Astrocyte of the spinal cord (primary cell): ENCODE measurements around the gene MAGI1.
A peak's percentile ranks its signal among the peaks of the same experiment; 100 is the strongest.

Experiments used
- DNase-seq: peaks from one replicate; pipeline ENCODE4 v3.0.0; 2011; ENCODE audit warnings: low read depth, low spot score
- H3K4me3 ChIP-seq: 2 replicates; pipeline ENCODE4 v1.5.1; 2011; ENCODE audit warnings: low read depth, mild to moderate bottlenecking, low read length, moderate library complexity
- in situ Hi-C: cut with HindIII; loops from 2 replicates; pipeline ENCODE4 v1.10.0; 2017; ENCODE audit warnings: low sequenced_read_pairs
- TF ChIP-seq, protein P1 (sequence below): IDR thresholded peaks from 2 replicates; pipeline ENCODE4 v1.5.1; 2012; ENCODE audit warnings: low read depth, mild to moderate bottlenecking, low read length, inconsistent platforms

Gene MAGI1

GRCh38 chr3:65875393-65876027 lies 163.2 kb downstream of the MAGI1 start:
- TF ChIP-seq, protein P1, sequence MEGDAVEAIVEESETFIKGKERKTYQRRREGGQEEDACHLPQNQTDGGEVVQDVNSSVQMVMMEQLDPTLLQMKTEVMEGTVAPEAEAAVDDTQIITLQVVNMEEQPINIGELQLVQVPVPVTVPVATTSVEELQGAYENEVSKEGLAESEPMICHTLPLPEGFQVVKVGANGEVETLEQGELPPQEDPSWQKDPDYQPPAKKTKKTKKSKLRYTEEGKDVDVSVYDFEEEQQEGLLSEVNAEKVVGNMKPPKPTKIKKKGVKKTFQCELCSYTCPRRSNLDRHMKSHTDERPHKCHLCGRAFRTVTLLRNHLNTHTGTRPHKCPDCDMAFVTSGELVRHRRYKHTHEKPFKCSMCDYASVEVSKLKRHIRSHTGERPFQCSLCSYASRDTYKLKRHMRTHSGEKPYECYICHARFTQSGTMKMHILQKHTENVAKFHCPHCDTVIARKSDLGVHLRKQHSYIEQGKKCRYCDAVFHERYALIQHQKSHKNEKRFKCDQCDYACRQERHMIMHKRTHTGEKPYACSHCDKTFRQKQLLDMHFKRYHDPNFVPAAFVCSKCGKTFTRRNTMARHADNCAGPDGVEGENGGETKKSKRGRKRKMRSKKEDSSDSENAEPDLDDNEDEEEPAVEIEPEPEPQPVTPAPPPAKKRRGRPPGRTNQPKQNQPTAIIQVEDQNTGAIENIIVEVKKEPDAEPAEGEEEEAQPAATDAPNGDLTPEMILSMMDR: no peak
- no peak for DNase-seq
- in situ Hi-C loops: no loop called here
- H3K4me3 ChIP-seq: no peak overlapping the region

DNA sequence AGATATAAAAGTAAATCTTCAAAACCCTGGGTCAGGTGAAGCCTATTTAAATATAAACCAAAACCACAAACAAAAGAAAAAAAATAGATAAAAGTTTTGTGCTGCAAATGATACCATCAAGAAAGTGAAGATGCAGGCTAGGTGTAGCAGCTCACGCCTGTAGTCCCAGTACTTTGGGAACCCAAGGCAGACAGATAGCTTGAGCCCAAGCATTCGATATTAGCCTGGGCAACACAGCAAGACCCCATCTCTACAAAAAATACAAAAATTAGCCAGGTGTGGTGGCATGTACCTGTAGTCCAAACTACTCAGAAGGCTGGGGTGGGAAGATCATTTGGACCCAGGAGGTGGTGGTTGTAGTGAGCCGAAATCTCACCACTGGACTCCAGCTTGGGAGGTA lies 164.8 kb downstream of the MAGI1 start:
- TF ChIP-seq, protein P1: no peak
- in situ Hi-C loops: no loop called here
- DNase-seq: no peak
- H3K4me3 ChIP-seq: no peak overlapping the region

GRCh38 chr3:65873028-65873427 lies 165.7 kb downstream of the MAGI1 start:
- in situ Hi-C loops: no loop called here
- H3K4me3 ChIP-seq: no peak overlapping the region
- DNase-seq: no peak
- TF ChIP-seq, protein P1: no peak

DNA sequence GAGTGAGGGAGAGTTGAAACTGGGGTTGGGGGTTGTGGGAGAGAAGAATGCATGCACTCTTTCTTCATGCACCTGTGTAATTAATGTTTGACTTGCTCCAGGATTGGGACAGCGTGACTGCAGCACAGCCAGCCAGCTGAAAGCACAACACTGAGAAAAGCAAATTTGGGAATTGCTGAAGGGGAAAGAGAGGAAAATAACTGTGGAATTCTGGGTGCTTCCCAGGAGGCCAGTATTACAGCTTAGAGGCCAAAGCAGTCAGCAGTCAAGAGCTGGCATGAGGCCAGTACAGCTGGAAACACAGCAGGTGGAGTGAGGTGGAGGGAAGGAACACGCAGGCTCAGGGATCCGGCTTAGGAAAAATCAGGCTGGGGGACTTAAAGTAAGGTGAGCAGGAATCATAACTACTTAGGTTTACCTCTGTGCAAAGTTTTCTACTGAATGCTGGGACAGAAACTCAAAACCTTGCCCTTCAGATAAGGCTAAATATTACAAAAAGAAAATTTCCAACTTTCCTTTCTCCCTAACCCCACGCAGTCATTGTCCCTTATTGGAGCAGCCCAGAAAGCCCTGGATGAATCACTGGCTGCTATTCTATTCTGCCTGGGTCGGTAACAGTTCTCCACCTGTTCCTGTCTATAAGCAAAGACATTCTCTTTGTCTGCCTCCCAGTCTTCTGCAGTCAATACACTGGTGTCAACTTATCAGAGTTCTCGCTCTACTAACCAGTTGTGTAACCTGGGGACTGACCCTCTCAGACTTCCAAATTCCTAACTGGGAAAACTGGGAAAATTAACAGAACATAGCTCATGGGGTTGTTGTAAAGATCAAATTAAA lies 167.2 kb downstream of the MAGI1 start:
- DNase-seq: peak; percentile 52
- TF ChIP-seq, protein P1: no peak
- in situ Hi-C loops: no loop called here
- no peak overlapping the region for H3K4me3 ChIP-seq

- H3K4me3 ChIP-seq: no peak overlapping the region
- in situ Hi-C loops: no loop called here
- TF ChIP-seq, protein P1: no peak
- DNase-seq: no peak
Observed at GRCh38 chr3:65869798-65870197, 168.9 kb downstream of the MAGI1 start.

GRCh38 chr3:65867463-65868210 lies 171.1 kb downstream of the MAGI1 start:
- TF ChIP-seq, protein P1: no peak
- no peak overlapping the region for H3K4me3 ChIP-seq
- in situ Hi-C loops: no loop called here
- no peak for DNase-seq
